HUES6 (cell line): ENCODE measurements around the gene AP2B1.

ENCODE experiments used
- H3K27ac ChIP-seq: 2 replicates; pipeline ENCODE4 v1.7.0; 2013; ENCODE audit warnings: low read depth, mild to moderate bottlenecking, low read length, inconsistent platforms
- H3K27me3 ChIP-seq: 2 replicates; pipeline ENCODE4 v1.6.1; 2013; ENCODE audit warnings: low read length; ENCODE audit not compliant: control insufficient read depth, insufficient read depth
- H3K36me3 ChIP-seq: 2 replicates; pipeline ENCODE4 v1.6.1; 2013; ENCODE audit warnings: low read length; ENCODE audit not compliant: control insufficient read depth, insufficient read depth
- H3K4me1 ChIP-seq: 2 replicates; pipeline ENCODE4 v1.6.1; 2013; ENCODE audit warnings: low read length; ENCODE audit not compliant: control insufficient read depth, insufficient read depth
- H3K4me3 ChIP-seq: 2 replicates; pipeline ENCODE4 v1.5.1; 2013; ENCODE audit warnings: low read depth, low read length
- H3K9ac ChIP-seq: one replicate; pipeline ENCODE4 v1.6.1; 2013; ENCODE audit warnings: mild to moderate bottlenecking, low read length
- H3K9me3 ChIP-seq: 2 replicates; pipeline ENCODE4 v1.6.1; 2013; ENCODE audit warnings: low read depth, low read length; ENCODE audit not compliant: control insufficient read depth, insufficient read depth

Gene AP2B1

DNA sequence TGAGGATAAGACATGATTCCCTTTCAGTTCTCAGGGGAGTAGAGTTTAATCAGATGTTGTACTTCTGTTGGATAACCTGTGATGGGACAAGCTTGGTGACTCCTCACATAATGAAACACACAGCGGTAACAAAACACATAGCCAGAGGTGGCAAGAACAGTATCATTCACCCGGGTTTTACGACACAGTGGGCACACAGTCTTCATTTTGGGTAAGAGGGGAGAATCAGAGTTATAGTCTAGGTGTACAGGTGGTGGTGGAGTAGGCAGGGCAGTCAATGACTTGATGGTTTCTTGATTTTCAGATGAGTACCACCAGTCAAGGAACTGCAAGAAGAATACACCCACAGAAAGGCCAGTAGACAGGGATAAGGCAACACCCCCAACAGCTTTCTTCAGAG lies 11.4 kb upstream of the AP2B1 start:
- no peaks in the 10 kb centered on the region for H3K9me3 ChIP-seq
- H3K27ac ChIP-seq, result no peak overlapping the region
- H3K36me3 ChIP-seq, result peaks cover 17% of the 10 kb centered on the region
- no peak overlapping the region for H3K9ac ChIP-seq
- no peak overlapping the region for H3K4me3 ChIP-seq
- peaks cover 3% of the 10 kb centered on the region; the same call in 1 of the 2 replicates for H3K4me1 ChIP-seq
- no peaks in the 10 kb centered on the region for H3K27me3 ChIP-seq

- H3K9ac ChIP-seq, result peak overlapping the region; percentile 94
These were observed 9.3 kb upstream of the AP2B1 start for GRCh38 chr17:35577830-35578196.

DNA sequence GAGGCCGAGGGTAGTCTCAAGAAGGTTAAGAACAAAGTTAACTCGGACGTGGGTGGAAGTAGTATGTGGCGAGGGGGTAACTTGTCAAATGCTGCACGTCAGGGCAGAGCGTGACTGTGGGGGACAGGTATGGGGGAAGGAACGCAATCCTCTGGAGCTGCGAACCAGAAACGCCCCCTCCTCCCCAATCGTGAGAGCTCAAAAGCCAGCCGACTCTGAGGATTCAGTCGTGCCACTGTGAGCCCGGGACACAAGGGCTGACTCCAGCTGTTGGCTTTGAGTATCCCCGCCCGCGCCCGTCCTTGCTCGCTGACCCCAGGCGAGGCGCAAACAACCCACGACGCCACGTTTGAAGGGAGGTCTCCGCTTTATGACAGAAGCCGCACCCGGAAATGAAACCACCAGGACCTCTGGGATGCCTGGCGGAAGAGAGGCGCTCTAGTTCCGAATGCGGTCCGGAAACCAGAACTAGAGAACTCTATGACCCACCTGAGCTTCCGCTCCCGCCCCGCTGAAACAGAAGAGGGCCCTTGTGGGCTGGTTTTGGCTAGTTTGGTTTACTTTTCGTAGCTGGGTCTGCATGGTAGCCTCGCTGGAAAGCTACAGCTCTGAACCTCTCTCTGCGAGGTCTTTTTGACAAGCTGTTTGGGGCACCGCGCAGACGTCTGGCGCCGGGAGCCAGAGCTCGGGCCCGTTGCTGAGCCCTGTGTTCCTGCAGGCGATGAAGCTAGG lies 8.8 kb upstream of the AP2B1 start, which contains the start of gene PEX12:
Gene PEX12 (minus strand): TSS at position 375 of the 732 bp plus-strand sequence. CDS start 550 bp downstream, outside the sequence.
- peaks cover 3% of the 10 kb centered on the region; the same call in 1 of the 2 replicates for H3K4me1 ChIP-seq
- peak within 1 kb of the TSS; percentile 72; the same call in 1 of the 2 replicates for H3K27ac ChIP-seq
- H3K36me3 ChIP-seq, result peaks cover 17% of the 10 kb centered on the region

More at GRCh38 chr17:35577830-35578196, 9.3 kb upstream of the AP2B1 start:
- Histone ChIP-seq H3K9me3 (no peaks in the 10 kb centered on the region), H3K36me3 (peaks cover 17% of the 10 kb centered on the region), H3K27me3 (no peaks in the 10 kb centered on the region), H3K27ac (peak overlapping the region; percentile 2; the same call in 1 of the 2 replicates), H3K4me3 (peak overlapping the region; percentile 90), H3K4me1 (peaks cover 3% of the 10 kb centered on the region; the same call in 1 of the 2 replicates)

GRCh38 chr17:35578929-35579432 lies 8.1 kb upstream of the AP2B1 start:
- H3K9ac ChIP-seq, result peak overlapping the region; percentile 94
- H3K36me3 ChIP-seq, result peaks cover 17% of the 10 kb centered on the region
- peak overlapping the region; percentile 90 for H3K4me3 ChIP-seq
- peak overlapping the region; percentile 72; the same call in 1 of the 2 replicates for H3K27ac ChIP-seq
- peaks cover 3% of the 10 kb centered on the region; the same call in 1 of the 2 replicates for H3K4me1 ChIP-seq
- no peaks in the 10 kb centered on the region for H3K9me3 ChIP-seq
- no peaks in the 10 kb centered on the region for H3K27me3 ChIP-seq

More for the DNA sequence above, 8.8 kb upstream of the AP2B1 start, which contains the start of gene PEX12:
- H3K9me3 ChIP-seq, result no peaks in the 10 kb centered on the region
- no peaks in the 10 kb centered on the region for H3K27me3 ChIP-seq
- peak within 1 kb of the TSS; percentile 94 for H3K9ac ChIP-seq
- peak within 1 kb of the TSS; percentile 90 for H3K4me3 ChIP-seq

GRCh38 chr17:35584061-35584460 lies 3.1 kb upstream of the AP2B1 start:
- Histone ChIP-seq H3K4me3 (no peak overlapping the region), H3K36me3 (no peaks in the 10 kb centered on the region)

DNA sequence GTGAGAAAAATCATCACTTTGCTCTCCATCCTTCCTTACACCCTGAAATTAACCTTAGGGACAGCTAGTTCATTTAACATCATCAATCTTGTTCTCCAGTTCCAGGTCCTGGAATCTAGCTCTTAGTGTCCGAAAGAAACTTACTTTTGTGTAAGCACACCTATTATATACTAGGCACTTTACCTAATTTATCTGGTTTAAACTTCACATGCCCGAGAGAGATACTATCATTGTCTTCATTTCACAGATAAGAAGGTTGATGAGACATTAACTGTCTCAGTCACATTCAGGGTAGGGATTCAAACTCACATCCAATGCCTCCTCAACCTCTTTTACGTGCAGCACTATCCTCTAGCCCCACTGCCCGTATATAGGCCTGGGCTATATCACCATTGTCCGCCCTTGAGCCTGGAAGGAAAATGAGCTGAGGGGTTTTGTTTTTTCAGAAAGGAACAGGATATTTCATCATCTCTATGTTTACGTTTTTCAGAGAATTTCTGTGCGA lies 501 bp upstream of the AP2B1 start:
- Histone ChIP-seq H3K27me3 (no peaks in the 10 kb centered on the region), H3K4me1 (peaks cover 14% of the 10 kb centered on the region), H3K36me3 (no peaks in the 10 kb centered on the region), H3K9ac (peak overlapping the region; percentile 97), H3K4me3 (peak overlapping the region; percentile 97), H3K27ac (peak overlapping the region; percentile 93), H3K9me3 (no peaks in the 10 kb centered on the region)

More at GRCh38 chr17:35584061-35584460, 3.1 kb upstream of the AP2B1 start:
- Histone ChIP-seq H3K9me3 (no peaks in the 10 kb centered on the region), H3K4me1 (peaks cover 10% of the 10 kb centered on the region; the same call in 1 of the 2 replicates), H3K27me3 (no peaks in the 10 kb centered on the region), H3K27ac (no peak overlapping the region), H3K9ac (no peak overlapping the region)

GRCh38 chr17:35588196-35588920 lies 1.2 kb downstream of the AP2B1 start:
- Histone ChIP-seq H3K27ac (peak overlapping the region; percentile 93; the same call in 1 of the 2 replicates), H3K4me1 (peaks cover 14% of the 10 kb centered on the region), H3K36me3 (peaks cover 2% of the 10 kb centered on the region; the same call in 1 of the 2 replicates), H3K9ac (peak overlapping the region; percentile 97), H3K4me3 (peak overlapping the region; percentile 97), H3K27me3 (no peaks in the 10 kb centered on the region), H3K9me3 (no peaks in the 10 kb centered on the region)

GRCh38 chr17:35596072-35596471 lies 8.9 kb downstream of the AP2B1 start:
- Histone ChIP-seq H3K36me3 (peaks cover 72% of the 10 kb centered on the region), H3K9ac (no peak overlapping the region), H3K4me3 (no peak overlapping the region), H3K27me3 (no peaks in the 10 kb centered on the region), H3K27ac (no peak overlapping the region), H3K4me1 (no peaks in the 10 kb centered on the region), H3K9me3 (no peaks in the 10 kb centered on the region)

- Histone ChIP-seq H3K36me3 (peaks cover 78% of the 10 kb centered on the region), H3K9ac (no peak overlapping the region), H3K9me3 (no peaks in the 10 kb centered on the region), H3K27ac (no peak overlapping the region), H3K27me3 (no peaks in the 10 kb centered on the region), H3K4me3 (no peak overlapping the region), H3K4me1 (no peaks in the 10 kb centered on the region)
These were observed 9.6 kb downstream of the AP2B1 start for GRCh38 chr17:35596530-35597233.

DNA sequence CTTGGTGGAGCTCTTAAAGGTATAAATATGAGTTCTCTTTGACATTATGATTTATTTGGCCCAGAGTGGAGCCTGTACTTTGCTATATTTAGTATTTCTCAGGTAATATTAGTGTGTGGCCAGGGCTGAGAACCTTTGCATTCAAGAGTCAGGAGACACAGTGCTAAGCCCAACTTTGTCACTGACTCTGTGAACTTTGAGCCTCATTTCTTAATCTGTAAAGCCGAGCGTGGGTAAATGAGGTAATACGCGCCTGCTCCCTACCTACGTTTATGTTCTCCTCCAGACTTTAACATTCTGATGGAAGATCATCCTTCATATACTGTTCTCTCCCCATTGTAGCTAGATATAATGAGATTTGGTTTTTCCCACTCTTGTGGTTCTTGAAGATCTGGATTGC lies 10.5 kb downstream of the AP2B1 start:
- Histone ChIP-seq H3K36me3 (peaks cover 87% of the 10 kb centered on the region), H3K27ac (no peak overlapping the region), H3K4me1 (no peaks in the 10 kb centered on the region), H3K9ac (no peak overlapping the region), H3K4me3 (no peak overlapping the region), H3K27me3 (no peaks in the 10 kb centered on the region), H3K9me3 (no peaks in the 10 kb centered on the region)
